CD4-positive, alpha-beta T cell treated with Interleukin-17A for 4 hours (primary cell): ENCODE measurements around the gene KCNJ9.
"Not testable (repeated sequence)": the region's sequence is repeated elsewhere in the genome, so short reads cannot be mapped to it uniquely, and the experiment has no call there.

Source experiments
- DNase-seq: peaks from one replicate; pipeline ENCODE4 v3.0.0-alpha.2; 2020; ENCODE audit warnings: mixed read lengths

Gene KCNJ9

DNA sequence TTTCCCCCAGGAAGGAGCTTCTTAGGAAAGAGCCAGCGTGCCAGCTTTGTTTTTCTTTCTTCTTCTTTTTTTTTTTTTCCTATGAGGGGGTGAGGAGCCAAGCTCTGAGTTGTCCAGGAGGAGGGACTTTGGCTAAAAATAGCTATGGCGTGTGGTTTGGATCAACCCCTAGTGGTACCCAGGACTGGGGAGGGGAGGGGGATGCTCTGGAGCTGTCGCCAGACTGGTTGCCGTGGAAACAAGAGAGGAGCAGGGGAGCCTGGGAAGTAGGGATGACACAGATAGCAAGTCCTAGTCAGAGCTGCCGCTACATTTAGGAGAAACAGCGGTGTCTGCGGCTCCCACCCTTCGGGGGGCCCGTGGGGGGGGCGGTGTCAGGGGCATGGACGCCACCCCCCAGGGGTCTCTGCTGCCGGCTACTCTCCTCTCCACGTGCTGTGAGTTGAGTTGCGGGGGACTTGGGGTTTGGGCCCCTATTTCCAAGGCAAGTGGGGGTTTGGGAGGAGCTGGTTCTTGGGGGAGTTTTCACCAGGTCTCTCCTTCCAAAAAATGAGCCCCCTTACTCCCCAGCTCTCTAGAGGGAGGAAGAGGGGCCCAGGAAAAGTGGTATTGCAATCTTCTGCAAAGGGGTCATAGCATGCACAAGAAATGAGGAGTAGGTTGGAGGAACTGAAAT is at the start of gene KCNJ9:
KCNJ9 (plus strand) TSS at position 278 of the 676 bp plus-strand sequence. CDS start 2,493 bp downstream, outside the sequence.
- DNase-seq, result no peak

DNA sequence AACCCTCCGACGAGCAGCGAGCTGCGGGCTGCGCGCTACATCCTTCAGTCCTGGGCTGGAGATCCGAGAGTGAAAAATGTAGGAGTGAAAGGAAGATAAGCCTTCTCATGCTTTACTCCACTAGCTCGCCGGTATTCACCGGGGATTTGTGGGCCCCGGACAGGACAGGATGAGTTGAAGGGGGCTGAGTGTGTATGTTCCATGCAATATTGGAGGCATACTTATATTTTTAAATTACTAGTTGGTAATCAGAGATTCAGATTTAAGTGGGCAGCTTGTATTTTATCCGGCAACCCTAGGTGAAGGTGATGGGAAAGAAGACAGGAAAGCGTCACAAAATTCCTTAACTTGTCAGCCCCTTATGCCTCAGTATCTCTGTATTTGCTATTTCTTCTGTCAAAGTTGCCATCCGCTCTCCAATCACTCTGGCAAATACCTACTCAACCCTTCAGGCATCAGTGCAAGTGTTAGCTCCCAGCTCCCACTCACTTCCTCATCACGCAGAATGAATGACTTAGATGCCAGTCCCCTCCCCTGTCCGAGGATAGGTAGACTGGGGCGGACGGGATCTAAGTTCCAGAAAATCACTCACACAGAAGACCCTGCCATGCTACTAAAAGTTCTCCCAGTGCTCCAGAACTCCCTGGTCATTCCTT is 49.0 kb upstream of the KCNJ9 start:
- DNase-seq, result peak; percentile 4

DNA sequence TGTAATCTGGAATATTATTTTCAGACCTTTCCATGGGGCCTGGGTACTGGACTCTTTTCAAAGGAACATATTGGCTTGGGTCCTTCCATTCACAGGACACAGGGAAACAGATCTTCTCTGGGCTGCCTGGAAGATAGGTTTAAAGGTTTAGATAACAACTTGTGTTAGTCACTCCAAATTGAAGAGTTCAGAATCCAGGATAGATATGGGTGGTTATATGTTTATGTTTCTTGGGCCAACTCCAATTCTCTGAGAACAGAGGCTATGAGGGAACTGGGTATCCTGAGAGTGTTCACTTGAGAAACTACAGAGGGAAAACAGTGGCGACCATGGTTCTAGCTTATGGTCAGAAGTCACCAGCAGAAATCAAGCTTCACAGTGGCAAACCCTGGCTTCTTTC is 40.9 kb upstream of the KCNJ9 start:
- DNase-seq, result no peak

DNA sequence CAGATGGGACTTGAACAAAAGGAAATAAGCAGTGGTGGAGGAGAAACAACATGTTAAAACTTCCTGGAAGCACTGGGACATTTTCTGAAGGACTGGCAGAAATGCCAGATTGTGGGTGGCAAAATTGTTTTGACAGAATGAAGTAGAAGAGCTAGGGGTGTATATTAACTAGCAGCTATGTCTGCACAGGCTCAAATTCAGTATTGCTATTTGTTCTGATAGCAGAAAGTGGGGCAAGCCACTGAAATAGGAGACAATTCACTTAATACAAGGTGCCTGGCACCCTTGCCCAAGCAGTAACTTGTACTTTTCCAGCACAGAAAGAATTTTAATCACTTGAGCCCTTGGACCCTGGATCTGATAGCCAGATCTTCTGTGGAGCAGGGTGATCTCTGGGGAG is 37.8 kb upstream of the KCNJ9 start:
- DNase-seq, result no peak

DNA sequence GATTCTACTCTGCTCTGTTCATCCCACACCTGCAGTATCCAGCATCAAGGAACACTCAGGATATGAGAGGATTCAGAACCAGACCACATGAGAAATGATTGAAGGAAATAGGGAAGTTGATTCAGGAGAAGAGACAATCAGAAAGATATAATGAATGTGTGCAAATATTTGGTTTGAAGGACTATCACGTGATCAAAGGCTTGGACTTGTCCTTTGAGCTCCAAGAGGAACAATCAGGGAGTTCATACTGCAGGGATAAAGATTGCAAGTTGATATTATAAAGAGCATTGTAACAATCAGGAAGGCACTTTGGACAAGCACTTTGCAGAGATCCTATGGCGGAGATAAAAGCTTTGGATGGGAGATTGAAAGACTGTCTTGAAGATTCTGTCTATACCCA is 35.7 kb upstream of the KCNJ9 start:
- DNase-seq, result no peak

DNA sequence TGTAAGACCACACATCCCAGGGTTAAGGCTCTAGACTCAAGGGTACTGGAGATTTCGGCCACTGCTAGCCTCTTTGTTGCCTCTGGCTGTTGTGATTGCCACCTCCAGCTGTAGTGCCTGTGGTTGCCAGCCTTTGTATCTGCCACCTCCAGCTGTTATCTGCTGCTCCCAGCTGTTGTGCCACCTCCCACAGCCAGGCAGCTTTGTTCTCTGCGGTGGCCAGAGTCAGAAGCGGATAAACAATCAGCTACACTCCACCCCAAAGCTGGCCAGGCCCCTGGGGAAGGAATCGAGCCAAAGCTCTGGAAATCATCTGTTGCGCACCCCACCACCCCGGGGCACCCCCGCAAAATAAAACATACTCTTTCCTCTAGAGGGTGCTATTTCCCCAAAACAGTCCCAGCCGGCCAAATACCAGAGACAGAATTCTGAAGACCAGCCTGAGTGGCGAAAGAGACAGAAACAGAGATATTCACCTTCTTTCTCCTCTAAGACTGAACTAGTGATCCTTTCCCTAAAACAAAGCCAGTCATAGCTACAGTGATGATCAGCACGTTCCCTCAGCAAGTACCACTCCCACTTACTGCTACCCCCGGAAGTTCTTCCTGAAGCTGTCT is 34.7 kb upstream of the KCNJ9 start:
- DNase-seq, result peak; percentile 49

DNA sequence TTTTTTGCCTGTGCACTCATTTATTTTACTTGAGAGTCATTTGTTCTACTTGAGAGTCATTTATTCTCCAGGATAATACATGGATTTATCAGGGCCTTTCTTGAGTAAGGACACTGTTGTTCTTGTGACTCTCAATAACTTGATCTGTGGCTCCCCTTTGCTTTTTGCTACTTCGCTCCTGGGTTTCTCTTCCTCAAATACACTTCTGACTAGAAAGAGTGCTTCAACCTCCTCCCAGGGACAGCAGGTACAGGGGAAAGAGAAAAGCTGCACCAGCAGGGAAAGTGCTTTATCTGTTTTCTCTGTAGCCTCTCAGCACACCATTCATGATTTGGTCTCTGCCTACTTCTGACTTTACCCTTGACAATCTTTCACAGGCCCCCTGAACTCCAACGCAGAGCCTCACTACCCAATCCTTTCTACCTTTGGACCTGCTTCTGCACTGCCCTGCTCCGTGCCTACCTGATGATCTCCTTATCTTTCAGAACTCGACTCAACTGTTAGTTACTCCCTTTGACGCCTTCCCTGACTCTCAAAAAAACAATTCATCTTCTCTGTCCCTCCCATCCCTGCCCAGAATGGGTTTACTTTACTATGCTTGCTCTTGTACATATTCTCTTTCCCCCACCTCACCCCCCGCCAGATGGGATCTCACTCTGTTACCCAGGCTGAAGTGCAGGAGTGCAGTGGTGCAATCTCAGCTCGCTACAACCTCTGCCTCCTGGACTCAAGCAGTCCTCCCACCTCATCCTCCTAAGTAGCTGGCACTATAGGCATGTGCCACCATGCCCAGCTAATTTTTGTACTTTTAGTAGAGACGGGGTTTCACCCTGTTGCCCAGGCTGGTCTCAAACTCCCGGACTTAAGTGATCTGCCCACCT is 34.0 kb upstream of the KCNJ9 start:
- DNase-seq, result no peak

DNA sequence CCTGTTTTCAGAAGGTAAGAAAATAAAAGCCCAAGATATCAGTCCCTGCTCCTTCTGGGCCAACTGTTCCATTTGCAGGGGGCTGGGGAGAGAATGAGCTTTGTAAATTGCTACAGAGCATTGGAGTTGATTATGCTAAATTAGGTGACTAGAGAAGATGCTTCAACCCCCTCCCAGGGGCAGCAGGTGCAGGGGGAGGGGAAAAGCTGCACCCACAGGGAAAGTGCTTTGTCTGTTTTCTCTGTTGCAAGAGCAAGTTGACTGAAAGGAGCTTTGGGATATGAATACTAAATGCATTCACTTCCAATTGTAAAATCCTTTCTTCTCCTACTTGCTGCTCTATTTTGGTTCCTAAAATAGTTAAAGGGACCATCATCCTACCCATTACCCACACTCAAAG is 33.0 kb upstream of the KCNJ9 start:
- DNase-seq, result no peak

DNA sequence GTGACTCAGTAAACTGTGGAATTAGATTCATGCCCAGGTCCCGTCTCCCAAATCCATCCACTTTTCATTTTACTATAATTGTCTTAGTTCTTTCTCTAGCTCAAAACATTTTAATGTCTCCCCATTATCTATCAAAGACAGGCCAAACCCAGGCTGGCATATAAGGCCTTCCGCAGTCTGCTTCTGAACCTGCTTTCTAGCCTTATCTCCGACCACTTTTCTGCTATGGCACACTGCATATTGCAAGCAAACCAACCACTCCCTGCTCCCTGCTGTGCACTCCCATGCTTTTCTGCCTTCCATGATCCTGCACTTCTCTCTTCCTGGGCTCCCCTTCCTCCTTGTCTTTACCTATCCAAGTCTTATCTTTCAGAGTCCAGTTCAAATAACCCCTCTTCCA is 32.2 kb upstream of the KCNJ9 start:
- DNase-seq, result no peak

DNA sequence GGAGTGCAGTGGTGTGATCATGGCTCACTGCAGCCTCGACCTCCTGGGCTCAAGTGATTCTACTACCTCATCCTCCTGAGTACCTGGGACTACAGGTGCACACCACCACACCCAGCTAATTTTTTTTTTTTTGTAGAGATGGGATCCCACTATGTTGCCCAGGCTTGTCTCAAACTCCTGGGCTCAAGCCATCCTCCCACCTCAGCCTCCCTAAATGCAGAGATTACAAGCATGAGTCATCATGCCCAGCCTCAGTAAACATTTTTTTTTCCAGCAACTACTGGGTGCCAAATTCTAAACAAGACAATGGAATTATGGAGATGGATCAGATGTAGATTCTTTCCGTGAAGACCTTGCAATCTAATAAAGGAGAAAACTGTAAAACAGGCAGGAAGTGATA is 31.2 kb upstream of the KCNJ9 start:
- not testable (repeated sequence) for DNase-seq

DNA sequence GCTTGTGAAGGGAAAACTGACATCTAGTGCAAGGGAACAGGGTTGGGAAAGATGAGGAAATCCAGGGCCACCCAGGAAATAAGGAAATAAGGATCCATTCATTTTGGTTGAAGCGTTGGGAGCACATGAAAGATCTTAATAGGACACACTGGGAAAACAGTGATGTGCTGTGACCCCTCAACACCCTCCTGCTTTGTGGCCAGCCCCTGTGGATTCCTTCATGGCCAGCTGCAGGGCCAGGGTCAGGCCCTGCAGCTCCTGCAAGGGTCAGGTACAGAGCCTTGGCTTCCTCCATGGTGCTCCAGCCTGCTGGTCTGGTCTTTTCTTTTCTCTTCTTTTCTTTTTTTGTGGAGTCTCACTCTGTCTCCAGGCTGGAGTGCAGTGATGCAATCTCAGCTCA is 30.7 kb upstream of the KCNJ9 start:
- no peak for DNase-seq

DNA sequence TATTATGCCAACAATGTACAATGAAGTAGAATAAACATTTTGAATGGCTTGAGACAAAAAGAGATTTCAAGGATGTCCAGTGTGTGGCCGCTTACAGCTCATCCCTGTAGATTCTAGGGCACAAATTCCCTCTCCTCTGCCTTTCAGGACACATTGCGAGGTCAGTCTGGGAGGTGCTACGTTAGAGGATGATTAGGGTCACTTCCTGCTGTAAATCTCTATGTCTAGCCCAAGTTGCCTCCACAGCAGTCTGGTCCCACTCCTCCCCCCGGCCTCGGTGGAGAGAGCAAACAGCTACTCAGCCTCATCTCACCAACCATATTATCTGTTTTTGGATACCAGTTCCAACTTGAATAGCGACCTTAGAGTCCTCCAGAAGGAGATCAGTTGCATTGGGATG is 28.4 kb upstream of the KCNJ9 start:
- DNase-seq, result no peak

DNA sequence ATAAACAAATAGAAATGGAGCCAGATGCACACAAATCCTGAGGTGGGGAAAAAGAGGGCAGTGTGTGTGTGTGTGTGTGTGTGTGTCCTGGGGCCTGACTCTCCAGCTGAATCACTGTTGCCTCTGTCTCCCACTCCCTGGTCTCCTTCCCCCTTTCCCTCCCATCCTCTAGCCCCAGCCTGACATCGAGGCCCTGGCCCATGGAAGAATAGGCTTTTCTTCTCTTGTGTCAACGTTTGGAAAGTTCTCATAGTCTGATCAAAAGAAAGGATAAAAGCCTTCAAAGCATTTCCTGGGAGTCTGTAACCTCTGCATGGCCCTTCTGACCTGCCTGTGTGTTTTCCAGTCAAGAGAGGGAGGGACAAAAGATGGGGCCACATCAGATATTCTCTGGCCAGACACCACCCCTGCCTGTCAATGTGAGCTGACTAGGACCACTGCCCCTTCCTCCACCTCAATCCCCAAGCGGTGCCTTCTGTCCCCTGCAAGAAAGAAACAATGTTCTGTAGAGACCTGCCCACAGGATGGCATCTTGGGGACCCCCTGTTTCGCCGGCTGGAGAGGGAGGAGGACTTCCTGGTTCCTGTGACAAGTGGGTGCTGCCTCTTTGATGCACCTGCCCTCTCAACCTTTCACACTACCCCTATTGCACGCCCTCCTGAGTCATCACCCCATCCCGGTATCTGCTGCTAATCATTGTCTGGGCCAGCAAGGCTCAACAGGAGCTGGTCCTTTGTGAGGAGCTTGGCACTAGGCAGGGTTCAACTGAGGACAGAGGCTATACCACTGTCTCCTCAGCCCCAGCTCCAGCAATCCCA is 27.6 kb upstream of the KCNJ9 start:
- DNase-seq, result no peak

DNA sequence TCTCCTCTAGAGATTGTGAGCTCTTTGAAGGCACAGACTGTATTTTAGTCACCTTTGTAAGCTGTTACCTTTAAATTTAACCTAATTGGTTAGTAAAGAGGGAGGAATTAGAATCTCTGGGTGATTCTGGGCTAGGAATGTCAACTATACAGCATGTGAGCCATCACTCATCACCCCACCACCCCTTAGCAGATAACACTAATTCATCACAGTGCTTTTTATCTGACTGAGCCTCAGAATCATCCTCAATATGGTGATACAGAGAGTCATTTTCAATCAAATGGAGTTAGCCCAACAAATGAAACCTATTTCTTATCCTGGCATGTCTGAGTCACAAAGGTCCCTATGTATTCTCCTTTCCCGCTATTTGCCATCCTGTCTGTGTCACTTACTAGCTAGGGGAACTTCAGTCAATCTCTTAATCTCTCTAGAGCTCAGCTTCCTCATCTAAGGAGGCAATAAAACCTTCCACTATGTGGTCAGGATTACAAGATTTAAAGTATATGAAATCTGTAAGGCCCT is 24.6 kb upstream of the KCNJ9 start:
- no peak for DNase-seq

DNA sequence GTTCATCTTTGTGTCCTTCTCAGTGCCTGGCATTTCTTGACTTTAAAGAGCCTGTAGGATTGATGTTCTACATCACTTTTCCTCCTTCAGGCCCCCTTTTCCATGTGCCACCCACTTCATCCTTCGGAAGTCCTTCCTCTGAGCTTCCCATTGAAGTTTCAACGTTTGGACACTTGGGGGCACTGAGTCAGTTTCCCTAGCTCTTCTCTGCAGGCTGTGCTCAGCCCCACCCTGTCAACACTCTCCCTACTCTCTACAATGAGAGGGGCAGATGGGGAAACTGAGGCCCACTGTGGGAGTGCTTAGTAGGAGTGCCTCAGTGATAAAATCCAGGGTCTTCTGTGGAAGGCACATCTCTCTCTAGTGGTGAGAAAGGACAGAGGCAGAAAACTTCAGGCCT is 23.3 kb upstream of the KCNJ9 start:
- no peak for DNase-seq

DNA sequence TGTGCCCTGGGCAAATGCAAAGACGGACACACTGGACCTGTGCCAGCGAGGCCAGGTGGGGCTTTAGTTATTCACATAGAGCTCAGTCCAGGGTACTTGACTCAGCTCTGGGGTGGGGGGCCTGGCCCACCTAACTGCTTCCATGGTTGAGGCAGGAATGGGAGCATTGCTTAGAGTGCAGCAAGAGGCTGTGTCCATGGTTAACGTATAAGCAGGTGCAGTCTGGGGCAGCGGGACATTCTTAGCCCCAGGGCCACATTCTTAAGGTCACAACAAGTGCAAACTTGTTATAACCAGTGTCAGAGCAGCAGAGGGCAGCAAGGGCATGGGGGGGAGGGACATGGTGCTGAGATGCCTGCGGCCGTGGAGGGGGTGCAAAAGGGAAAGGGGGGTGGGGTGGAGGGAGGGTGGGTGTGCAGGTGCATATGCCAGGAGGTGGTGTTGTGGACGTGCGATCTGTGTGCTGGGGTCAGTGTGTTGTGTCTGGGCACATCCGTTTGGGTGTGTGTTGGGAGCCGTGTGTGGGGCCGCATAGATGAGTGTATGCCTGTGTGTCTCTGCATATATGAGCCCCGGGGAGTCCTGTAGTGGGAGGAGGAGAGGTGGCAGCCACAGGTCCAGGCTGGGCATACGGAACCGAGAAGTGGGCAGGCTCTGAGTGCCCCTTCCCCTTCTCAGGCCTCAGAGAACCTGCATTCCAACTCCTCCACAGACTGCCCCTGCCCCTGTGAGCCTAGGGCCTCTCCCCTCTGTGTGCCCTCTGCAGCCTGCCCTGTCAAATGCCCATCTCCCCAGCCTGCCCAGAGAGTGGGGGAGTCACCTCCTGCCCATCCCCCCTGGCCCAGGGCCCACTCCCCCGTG is 19.7 kb upstream of the KCNJ9 start:
- no peak for DNase-seq

DNA sequence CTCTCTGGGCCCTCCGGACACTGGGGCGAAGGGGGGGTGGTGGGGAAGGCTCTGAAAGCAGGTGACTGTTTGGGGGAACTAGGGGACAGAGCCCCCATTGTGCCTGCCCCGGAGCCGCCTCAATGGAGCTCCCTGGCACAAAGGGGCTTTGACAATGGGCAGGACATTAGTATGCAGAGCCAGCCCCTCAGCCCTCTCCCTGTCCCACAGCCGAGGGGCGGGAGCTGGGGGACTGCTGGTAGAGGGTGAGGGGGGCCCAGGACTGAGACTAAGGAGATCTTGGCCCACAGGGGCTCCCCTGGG is 19.2 kb upstream of the KCNJ9 start:
- DNase-seq, result no peak

DNA sequence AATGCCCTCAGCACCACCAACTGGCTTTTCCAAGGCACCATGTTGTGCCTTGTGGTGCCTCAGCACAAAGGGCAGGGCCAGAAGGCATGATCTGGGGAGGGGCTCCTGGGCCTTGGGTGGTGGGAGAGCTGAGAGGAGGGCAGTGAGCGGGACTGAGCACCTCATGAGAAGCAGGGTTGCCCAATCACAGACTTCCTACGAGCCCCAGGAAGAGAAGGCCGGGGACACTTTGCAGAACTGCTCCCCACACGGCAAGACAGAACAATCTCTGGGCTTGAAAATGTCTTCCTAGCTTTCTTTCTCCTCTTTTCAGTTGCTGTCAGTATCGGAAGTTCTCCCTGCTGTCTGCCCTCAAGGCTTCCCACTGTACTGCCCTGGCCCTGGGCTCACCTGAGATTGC is 18.2 kb upstream of the KCNJ9 start:
- DNase-seq, result no peak

DNA sequence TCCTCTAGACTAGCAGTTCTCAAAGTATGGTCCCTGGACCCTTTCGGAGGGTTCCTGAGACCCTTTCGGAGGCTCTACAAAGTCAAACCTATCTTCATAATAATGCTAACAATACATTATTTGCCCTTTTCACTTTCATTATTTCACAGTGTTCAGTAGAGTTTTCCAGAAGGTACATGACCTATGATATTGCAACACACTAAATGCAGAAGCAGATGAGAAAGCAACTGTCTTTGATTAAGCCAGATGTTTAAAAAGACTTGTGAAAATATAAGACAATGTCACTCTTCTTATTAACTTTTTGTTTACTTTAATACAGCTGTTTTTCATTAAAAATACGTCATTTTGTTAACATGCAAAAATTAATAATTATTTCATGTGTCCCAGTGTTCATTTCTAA is 17.2 kb upstream of the KCNJ9 start:
- DNase-seq, result no peak

DNA sequence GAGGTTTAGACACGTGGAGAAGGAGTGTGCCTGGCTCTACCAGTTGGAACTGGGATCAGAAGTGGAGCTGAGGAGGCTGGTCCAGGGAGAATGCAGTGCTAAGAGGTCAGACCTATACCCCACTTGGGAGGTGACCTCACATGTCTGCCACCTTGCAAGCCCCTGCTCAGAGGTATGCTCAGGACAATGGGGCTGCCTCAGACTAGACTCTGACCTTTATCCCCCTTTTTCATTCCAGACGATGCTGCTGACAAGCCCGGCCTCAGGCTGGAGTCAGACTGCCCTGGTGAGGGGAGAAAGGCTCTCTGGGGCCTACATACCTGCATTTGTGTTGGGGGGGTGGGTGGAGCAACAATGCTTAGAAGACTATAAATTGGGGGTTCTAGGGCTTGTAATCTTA is 16.6 kb upstream of the KCNJ9 start:
- no peak for DNase-seq
